Suprapubic skin (tissue), 3 donors: ENCODE data around the gene NAP1L1.

Experiments
- POLR2AphosphoS5 ChIP-seq, 3 donors: sonication (generic); formaldehyde crosslinking; IDR thresholded peaks; one replicate each; pipeline ENCODE4 v1.6.1; 2017; ENCODE audit warnings: antibody characterized with exemption in 3 of 3
- TF ChIP-seq, protein P1 (sequence below), 2 donors: fragments of 200-600 bp in 1 of 2; fragments of 450-650 bp in 1 of 2; sonication (generic) in 1 of 2; IDR thresholded peaks; one replicate each; pipeline ENCODE4 v1.5.1; 2016 to 2019; ENCODE audit warnings: antibody characterized with exemption in 2 of 2, mild to moderate bottlenecking in 1 of 2, moderate library complexity in 1 of 2

DNA sequence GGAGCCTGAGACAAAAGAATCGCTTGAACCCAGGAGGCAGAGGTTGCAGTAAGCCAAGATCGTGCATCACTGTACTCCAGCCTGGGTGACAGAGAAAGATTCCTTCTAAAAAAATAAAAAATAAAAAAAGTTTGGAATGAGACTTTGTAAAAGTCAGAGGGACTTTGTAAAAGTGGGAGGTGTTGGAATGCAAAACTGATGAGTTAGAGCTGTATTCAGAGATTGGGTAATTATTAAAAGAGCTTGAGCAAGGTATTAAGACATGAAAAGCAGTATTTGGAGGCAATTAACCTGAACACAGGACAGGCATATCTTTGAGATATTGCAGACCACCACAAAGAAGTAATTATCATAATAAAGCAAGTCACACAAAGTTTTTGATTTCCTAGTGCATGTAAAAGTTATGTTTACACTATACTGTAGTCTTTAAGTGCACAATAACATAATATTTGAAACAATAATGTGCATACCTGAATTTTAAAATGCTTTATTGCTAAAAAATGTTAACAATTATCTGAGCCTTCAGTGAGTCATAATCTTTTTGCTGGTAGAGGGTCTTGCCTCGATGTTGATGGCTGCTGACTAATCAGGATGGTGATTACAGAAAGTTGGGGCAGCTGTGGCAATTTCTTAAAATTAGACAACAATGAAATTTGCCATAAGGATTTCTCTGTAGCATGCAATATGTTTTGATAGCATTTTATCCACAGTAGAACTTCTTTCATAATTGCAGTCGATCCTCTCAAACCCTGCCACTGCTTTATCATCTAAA lies 86.0 kb downstream of the NAP1L1 start:
- no peak for TF ChIP-seq POLR2AphosphoS5 (IDR thresholded peaks at IDR 0.05)
- TF ChIP-seq, protein P1, sequence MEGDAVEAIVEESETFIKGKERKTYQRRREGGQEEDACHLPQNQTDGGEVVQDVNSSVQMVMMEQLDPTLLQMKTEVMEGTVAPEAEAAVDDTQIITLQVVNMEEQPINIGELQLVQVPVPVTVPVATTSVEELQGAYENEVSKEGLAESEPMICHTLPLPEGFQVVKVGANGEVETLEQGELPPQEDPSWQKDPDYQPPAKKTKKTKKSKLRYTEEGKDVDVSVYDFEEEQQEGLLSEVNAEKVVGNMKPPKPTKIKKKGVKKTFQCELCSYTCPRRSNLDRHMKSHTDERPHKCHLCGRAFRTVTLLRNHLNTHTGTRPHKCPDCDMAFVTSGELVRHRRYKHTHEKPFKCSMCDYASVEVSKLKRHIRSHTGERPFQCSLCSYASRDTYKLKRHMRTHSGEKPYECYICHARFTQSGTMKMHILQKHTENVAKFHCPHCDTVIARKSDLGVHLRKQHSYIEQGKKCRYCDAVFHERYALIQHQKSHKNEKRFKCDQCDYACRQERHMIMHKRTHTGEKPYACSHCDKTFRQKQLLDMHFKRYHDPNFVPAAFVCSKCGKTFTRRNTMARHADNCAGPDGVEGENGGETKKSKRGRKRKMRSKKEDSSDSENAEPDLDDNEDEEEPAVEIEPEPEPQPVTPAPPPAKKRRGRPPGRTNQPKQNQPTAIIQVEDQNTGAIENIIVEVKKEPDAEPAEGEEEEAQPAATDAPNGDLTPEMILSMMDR (IDR thresholded peaks at IDR 0.05): no peak
